A549 (cell line): ENCODE measurements around the gene TSSC4. TPM values are rescaled to one million over a fixed set of nuclear protein-coding genes. Genes with fewer than 3 reads are reported as not detected.

ENCODE experiments used
- ATAC-seq, 2 experiments: fragments of 200-7000 bp in 1 of 2; fragments of >200 bp in 1 of 2; cut with Nextera tagmentation in 1 of 2; cut with Tn5 transposase in 1 of 2; 3 replicates each; pipeline versions ENCODE4 v1.8.0 to v1.9.1; 2018 to 2020; ENCODE audit warnings: mild to moderate bottlenecking in 1 of 2, moderate library complexity in 1 of 2
- CTCF ChIA-PET: fragments of 300-600 bp; sonication (Branson Sonifier 250); formaldehyde crosslinking; extraction: SDS; loops from one replicate; lab custom pipeline; 2021; ENCODE audit warnings: antibody characterized with exemption, inconsistent platforms; lab: Yijun Ruan, JAX
- POLR2A ChIA-PET: fragments of 350-600 bp; formaldehyde crosslinking; extraction: SDS; loops from one replicate; lab custom pipeline; 2021; ENCODE audit warnings: antibody characterized with exemption, inconsistent platforms; lab: Yijun Ruan, JAX
- DNase-seq, 2 experiments: peaks; one replicate each; pipeline versions ENCODE4 v3.0.0 to v3.0.0-alpha.2; 2011 to 2016; ENCODE audit warnings: low read depth in 1 of 2, low spot score in 1 of 2
- FAIRE-seq: peaks from 2 replicates; lab custom pipeline; 2011; peaks lifted over from hg19 to GRCh38; lab: Jason Lieb, UNC
- H3K27ac ChIP-seq, 2 experiments: fragments of >200 bp; sonication (Bioruptor Twin); formaldehyde crosslinking; 3 replicates each; pipeline ENCODE4 v1.5.1; 2016 to 2017
- H3K4me1 ChIP-seq: fragments of >200 bp; sonication (Bioruptor Twin); formaldehyde crosslinking; 3 replicates; pipeline ENCODE4 v1.6.1; 2016
- H3K4me2 ChIP-seq: fragments of >200 bp; sonication (Bioruptor Twin); formaldehyde crosslinking; 3 replicates; pipeline ENCODE4 v1.6.1; 2016
- H3K4me3 ChIP-seq: fragments of >200 bp; sonication (Bioruptor Twin); formaldehyde crosslinking; 3 replicates; pipeline ENCODE4 v1.5.1; 2016
- H3K9me3 ChIP-seq: fragments of >200 bp; sonication (Bioruptor Twin); formaldehyde crosslinking; 3 replicates; pipeline ENCODE4 v1.6.1; 2016
- CBX8 ChIP-seq: fragments of 200-600 bp; sonication (generic); IDR thresholded peaks from 2 replicates; pipeline ENCODE4 v1.6.1; 2016
- ESRRA ChIP-seq: fragments of 150-350 bp; IDR thresholded peaks from 2 replicates; pipeline ENCODE4 v1.6.1; 2014; ENCODE audit warnings: mild to moderate bottlenecking, low read length, borderline replicate concordance
- FOSL2 ChIP-seq, 2 experiments: fragments of 450-650 bp in 1 of 2; fragments of >200 bp in 1 of 2; sonication (Bioruptor Twin) in 1 of 2; formaldehyde crosslinking; IDR thresholded peaks; 2 replicates each; pipeline versions ENCODE4 v1.5.0 to v1.6.1; 2016 to 2020; ENCODE audit warnings: mild to moderate bottlenecking in 1 of 2, moderate library complexity in 1 of 2
- HEYL ChIP-seq: fragments of 250-450 bp; sonication (Bioruptor Pico); IDR thresholded peaks from 2 replicates; pipeline ENCODE4 v1.8.0; 2021; ENCODE audit warnings: mild to moderate bottlenecking, moderate library complexity
- KDM1A ChIP-seq: fragments of 200-600 bp; sonication (generic); IDR thresholded peaks from 2 replicates; pipeline ENCODE4 v1.6.1; 2016; ENCODE audit warnings: low read depth, mild to moderate bottlenecking
- MAFK ChIP-seq: fragments of 450-650 bp; IDR thresholded peaks from 2 replicates; pipeline ENCODE4 v1.6.1; 2014; ENCODE audit not compliant: partially characterized antibody
- MYC ChIP-seq: IDR thresholded peaks from 2 replicates; pipeline ENCODE4 v1.6.1; 2012; ENCODE audit warnings: mild to moderate bottlenecking, inconsistent platforms, low read length, improper control_type of control experiment, borderline replicate concordance
- NPAS2 ChIP-seq: fragments of 250-450 bp; sonication (Bioruptor Pico); IDR thresholded peaks from 2 replicates; pipeline ENCODE4 v1.8.0; 2022; ENCODE audit warnings: mild to moderate bottlenecking, moderate library complexity, borderline replicate concordance
- SREBF2 ChIP-seq: fragments of 450-650 bp; IDR thresholded peaks from 2 replicates; pipeline ENCODE4 v1.6.1; 2014; ENCODE audit warnings: mild to moderate bottlenecking, moderate library complexity
- TP53 ChIP-seq: fragments of 250-450 bp; sonication (Bioruptor Pico); IDR thresholded peaks from 2 replicates; pipeline ENCODE4 v1.5.0; 2021; ENCODE audit warnings: mild to moderate bottlenecking, moderate library complexity
- WGBS: methylation state at CpG from one replicate; pipeline ENCODE4 v1.1.6; 2017; ENCODE audit errors: missing lambda C conversion rate; 5-methylcytosine and 5-hydroxymethylcytosine counted together
- polyA plus RNA-seq, 4 experiments: library from polyadenylated mRNA; depleted of rRNA in 3 of 4; stranded (reverse); fragments of >200 nt; fragmentation: RNase III in 1 of 4; extraction: RNeasy Plus Mini Kit Qiagen cat#74134 plus additional on column Dnase treatment in 1 of 4; gene quantifications; 2 replicates in 3 of 4; 3 replicates in 1 of 4; pipeline ENCODE4 v1.2.3, GENCODE V29; 2011 to 2017
- TF ChIP-seq, protein P1 (sequence below): IDR thresholded peaks from 2 replicates; pipeline ENCODE4 v1.6.1; 2012; ENCODE audit warnings: low read depth, borderline replicate concordance
- TF ChIP-seq, protein P2 (sequence below): fragments of >200 bp; sonication (Bioruptor Twin); formaldehyde crosslinking; IDR thresholded peaks from 2 replicates; pipeline ENCODE4 v1.6.1; 2016
- TF ChIP-seq, protein P3 (sequence below): IDR thresholded peaks from 2 replicates; pipeline ENCODE4 v1.6.1; 2012
- TF ChIP-seq, protein P4 (sequence below): fragments of >200 bp; sonication (Bioruptor Twin); formaldehyde crosslinking; IDR thresholded peaks from 3 replicates; pipeline ENCODE4 v1.6.1; 2016

The TSSC4 gene
- polyA plus RNA-seq, 2 of the 4 experiments (the other 2 are of a cell fraction) = 21.8 to 45.5 TPM

DNA sequence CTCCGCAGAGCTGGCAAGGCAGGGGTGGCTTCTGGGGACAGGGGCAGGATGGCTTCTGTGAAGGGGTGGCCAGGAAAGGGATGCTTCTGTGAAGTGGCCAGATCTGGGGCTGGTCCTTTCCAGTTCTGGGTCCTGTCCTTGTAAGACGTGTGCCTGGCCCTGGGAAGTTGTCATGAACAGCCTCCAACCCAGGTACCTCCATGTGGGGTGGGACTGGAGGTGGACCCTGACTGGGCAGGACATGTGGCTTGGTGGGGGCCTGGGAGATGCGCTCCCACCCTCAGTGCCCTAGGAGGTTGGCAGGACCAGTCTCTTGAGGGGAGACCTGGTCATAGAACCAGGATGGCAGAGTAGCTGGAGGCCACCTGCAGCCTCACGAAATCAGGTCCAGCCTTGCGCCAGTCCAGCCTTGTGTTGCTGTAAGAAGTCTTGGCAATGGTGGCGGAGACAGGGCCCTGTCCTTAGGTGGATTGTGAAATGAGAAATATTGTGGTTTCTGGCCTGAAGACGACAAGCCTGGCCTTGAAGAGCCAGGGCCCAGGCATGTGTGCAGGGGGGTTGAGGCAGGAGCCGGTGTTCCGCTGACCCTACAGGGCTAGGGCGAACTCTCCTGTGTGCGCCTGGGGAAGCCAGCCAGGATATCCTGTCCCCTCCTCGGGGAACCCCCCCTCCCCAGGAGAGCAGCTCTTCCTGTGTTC is 46.9 kb downstream of the TSSC4 start:
- CTCF ChIA-PET = interaction anchor here (2.7 to 4.2 kb wide), 2 partner anchors 27 to 85 kb away, joined by 10 to 16 read pairs; no protein-coding TSS in a partner anchor
- ATAC-seq = no peak
- Histone ChIP-seq H3K4me2 (no peak overlapping the region), H3K27ac (no peak overlapping the region), H3K4me3 (no peak overlapping the region), H3K4me1 (peaks cover 6% of the 10 kb centered on the region), H3K9me3 (peaks cover 17% of the 10 kb centered on the region)
- TF ChIP-seq NPAS2 (CRISPR knock-in tag) (no peak), HEYL (CRISPR knock-in tag) (no peak), ESRRA (no peak), CBX8 (no peak), MYC (no peak), SREBF2 (no peak), MAFK (no peak)
- TF ChIP-seq, protein P1, sequence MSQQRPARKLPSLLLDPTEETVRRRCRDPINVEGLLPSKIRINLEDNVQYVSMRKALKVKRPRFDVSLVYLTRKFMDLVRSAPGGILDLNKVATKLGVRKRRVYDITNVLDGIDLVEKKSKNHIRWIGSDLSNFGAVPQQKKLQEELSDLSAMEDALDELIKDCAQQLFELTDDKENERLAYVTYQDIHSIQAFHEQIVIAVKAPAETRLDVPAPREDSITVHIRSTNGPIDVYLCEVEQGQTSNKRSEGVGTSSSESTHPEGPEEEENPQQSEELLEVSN = no peak
- TF ChIP-seq, protein P2, sequence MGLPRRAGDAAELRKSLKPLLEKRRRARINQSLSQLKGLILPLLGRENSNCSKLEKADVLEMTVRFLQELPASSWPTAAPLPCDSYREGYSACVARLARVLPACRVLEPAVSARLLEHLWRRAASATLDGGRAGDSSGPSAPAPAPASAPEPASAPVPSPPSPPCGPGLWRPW = no peak
- no peak for FAIRE-seq
- DNase-seq = no peak
- WGBS = 63% methylated on average over 9 of the region's 12 CpGs
- POLR2A ChIA-PET = no interaction called here

DNA sequence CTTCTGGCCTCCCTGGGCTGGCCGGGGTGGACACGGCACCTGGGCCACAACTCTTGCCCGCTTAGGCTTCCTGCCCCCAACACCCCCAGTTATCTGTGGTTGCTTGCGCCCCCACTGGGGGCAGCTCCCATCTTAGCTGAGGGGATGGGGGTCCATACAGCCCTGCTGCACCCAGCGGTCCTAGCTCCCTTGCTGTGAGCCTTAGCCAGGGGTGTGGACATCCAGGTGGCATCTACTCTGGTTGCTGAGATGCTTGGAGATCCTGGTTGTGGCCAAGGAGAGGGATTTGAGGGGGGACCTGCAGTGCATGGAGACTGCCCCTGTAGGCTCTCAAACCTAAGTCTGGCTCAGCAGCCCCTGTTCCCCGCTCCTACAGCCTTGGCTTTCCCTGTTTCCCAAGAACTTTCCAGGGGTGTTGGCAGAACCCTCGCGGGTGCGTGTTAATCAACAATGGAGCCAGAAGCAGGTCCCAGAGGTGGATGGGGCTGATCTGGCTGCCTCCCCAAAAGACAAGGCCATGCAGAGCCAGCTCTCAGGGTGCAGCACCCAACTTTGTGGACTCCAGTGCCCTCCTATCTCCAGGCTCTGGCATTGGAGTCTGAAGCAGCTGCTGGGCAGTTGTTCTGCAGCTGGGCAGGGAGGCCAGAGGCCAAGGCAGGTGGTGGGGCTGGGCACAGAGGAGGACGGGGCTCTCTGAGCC is 47.6 kb downstream of the TSSC4 start:
- DNase-seq (no peak), FAIRE-seq (no peak), ATAC-seq (no peak)
- CTCF ChIA-PET = interaction anchor here (1.2 to 2.8 kb wide), 3 partner anchors 19 to 84 kb away, joined by 3 to 15 read pairs (median 10); no protein-coding TSS in a partner anchor
- 49% methylated on average over 9 of the region's 10 CpGs for WGBS
- POLR2A ChIA-PET = no interaction called here
- H3K9me3 ChIP-seq = peaks cover 10% of the 10 kb centered on the region
- peaks cover 6% of the 10 kb centered on the region for H3K4me1 ChIP-seq
- no peak overlapping the region for H3K4me2 ChIP-seq
- no peak overlapping the region for H3K4me3 ChIP-seq
- H3K27ac ChIP-seq = no peak overlapping the region
- TF ChIP-seq FOSL2 (IDR thresholded peaks at IDR 0.05) = no peak
- no peak for TF ChIP-seq FOSL2 (CRISPR knock-in tag; IDR thresholded peaks at IDR 0.05)
- TF ChIP-seq, protein P3, sequence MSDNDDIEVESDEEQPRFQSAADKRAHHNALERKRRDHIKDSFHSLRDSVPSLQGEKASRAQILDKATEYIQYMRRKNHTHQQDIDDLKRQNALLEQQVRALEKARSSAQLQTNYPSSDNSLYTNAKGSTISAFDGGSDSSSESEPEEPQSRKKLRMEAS = no peak

DNA sequence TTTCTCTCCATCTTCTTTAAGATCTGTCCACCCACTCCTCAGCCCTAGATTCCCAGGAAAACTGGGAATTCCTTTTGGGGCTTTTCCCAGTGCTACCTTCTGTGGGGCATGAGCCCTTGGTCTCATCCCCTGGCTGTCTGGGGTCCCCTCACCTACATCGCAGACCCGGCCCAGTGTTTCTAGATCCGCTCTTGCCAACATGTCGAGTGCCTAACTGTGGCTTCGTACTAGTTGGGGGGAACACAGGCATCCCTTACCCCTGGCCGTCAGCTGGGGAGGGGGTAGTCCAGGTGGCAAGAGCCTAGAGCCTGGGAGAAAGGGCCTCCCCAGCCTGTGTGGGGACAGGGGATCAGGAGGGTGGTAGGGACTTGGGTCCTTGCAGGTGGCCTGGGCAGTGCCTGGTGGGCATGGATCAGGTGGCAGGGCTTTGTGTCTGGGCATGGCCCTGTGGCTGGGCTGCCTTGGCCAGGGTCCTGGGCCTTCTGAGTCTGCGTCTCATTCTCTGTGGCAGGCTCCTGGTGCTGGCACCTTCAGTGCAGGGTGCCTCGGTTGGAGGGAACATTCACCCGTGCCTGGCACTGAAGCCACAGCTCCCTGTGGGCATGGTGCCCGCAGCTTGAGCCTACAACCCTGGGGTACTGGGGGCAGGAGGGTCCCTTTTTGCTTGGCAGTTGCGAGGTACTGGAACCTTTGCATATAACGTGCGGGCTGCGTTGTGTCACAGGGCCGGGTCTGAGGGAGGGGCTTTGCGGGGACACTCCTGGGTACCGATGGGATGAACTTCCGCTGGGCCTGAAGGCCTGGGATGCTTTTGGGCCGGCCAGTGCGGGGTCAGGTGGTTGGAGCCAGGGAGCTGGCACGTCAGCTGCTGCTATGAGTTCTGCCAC is 48.4 kb downstream of the TSSC4 start:
- Histone ChIP-seq H3K4me2 (no peak overlapping the region), H3K27ac (no peak overlapping the region), H3K4me1 (peaks cover 5% of the 10 kb centered on the region), H3K4me3 (no peak overlapping the region), H3K9me3 (peaks cover 2% of the 10 kb centered on the region; the same call in 1 of the 3 replicates)
- no peak for TF ChIP-seq KDM1A
- TF ChIP-seq, protein P4, sequence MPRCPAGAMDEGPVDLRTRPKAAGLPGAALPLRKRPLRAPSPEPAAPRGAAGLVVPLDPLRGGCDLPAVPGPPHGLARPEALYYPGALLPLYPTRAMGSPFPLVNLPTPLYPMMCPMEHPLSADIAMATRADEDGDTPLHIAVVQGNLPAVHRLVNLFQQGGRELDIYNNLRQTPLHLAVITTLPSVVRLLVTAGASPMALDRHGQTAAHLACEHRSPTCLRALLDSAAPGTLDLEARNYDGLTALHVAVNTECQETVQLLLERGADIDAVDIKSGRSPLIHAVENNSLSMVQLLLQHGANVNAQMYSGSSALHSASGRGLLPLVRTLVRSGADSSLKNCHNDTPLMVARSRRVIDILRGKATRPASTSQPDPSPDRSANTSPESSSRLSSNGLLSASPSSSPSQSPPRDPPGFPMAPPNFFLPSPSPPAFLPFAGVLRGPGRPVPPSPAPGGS = no peak
- TF ChIP-seq, protein P2 = no peak
- no peak for TF ChIP-seq TP53 (CRISPR knock-in tag)
- TF ChIP-seq MAFK = no peak
- no peak for ATAC-seq
- 45% methylated on average over 19 of the region's 21 CpGs for WGBS
- DNase-seq = no peak
- no peak for FAIRE-seq
- ChIA-PET CTCF (interaction anchor here (0.9 to 2.8 kb wide), 6 partner anchors 10 to 150 kb away, joined by 3 to 15 read pairs (median 3); no protein-coding TSS in a partner anchor), POLR2A (no interaction called here)
